GM19328 (cell line): ENCODE data around the gene GNL2.

ENCODE experiments used
- ATAC-seq: cut with Tn5 transposase; IDR thresholded peaks from one replicate; pipeline ENCODE4 v1.9.1; 2021; ENCODE audit warnings: mild to moderate bottlenecking, moderate library complexity; ENCODE audit not compliant: unreplicated experiment

Gene GNL2

DNA sequence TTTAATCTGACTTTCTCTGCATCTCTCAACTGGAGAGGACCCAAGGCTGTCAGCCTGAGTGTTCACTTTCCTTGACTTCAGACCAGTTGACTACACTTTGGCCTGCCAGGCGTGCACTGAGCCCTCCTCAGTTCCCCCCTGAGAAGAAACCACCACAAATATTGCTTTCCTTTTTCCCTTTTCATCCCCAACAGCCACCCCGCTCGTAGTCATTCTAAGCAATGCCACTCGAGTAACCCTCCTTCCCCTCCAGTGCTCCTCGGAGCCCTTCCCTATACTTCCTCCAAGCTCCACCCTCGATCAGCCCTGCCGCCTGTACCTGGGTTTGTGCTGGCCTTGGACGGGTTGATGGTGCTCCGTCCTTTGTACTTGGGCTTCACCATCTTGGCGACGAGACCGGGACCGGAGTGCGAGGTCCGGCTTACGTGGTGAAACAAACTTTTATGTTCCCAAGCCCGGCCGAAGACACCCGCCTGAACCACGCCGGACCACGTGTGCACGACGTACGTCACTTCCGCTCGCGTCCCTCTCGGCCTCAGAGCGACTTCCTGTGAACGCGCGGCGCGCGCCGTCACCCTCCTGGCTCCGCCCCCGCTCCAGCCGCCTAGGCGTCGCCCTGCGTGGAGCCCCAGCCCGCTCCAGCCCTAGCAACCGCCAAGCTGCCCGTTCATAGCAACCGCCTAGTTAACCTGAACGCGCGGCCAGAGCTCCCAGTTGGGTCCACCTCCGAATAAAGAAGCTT lies at the start of gene GNL2:
TSS of gene GNL2 (minus strand) at position 498 of the 742 bp plus-strand sequence. CDS start at position 383, 115 bp downstream.
- peak; percentile 96 for ATAC-seq

DNA sequence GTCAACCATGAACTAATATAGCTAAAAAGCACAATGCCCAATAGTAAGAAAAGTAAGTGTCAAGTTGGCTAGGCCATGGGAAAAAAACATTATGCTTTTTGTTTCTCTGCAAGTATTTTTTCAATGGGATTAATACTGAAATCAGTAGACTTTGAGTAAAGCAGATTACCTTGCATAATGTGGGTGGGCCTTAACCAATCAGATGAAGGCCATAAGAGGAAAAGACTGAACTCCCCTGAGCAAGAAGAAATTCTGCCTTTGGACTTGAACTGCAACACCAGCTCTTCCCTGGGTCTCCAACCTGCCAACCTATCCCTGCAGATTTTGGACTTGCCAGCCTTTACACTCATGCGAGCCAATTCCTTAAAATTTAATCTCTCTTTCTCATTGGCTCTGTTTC lies 45.3 kb upstream of the GNL2 start:
- ATAC-seq, result no peak

DNA sequence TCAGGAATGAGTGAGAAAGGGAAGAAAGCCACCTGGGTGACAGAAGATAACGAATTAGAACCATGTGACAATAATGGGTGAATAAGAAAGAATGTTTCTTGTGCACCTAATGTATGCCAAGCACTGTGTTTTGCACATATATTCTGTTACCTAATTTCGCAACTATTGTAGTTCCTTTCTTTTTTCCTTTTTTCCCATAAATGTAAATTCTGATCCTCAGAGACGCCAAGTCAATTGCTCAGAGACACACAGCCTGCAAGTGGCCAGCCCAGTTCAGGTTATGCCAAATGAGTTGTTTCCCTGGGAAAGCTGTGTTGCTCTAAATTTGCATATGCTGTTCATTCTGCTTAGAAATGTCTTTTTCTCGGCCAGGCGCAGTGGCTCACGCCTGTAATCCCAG lies 40.7 kb upstream of the GNL2 start:
- ATAC-seq, result no peak

DNA sequence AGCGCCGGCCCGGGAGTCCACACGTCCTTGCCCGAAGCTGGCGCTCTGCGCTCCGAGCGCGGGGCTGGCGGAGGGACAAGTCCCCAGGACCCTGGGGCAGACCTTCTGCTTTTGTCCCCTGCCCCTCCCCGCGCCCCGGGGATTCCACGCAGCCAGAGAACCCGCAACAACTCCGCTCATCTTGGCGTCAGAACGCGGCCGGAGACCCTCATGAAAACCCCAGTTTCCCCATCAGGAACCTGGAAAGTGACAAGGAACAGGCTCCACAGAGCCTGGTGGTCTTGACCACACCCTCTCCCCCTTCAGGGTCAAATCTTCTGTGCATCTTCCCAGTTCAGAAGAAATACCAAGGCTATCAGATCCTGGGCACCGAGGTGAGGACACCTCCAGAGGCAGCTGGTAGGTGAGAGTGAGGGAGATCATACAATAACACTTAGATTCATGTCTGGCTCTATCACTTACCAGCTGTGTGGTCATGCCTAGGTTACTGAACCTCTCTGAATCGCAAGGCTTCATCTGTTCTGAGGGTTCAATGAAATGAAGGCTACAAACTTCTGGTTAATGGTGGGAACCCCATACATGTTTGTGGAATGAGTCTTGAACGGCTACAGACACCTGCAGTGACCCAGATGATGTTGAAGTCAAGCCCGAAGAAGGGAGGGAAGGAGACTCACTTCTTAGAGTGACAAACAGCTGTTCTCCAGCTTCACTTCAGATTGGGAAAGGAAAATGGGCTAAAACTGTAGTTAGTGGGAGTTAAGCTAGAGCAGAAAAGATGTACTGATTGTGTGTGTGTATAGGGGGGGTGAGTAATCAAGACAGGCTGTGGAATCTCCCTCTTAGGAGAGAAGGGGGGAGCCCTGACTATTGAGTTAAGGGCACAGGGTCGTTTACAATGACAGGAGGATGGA lies 39.5 kb upstream of the GNL2 start:
- ATAC-seq, result no peak

DNA sequence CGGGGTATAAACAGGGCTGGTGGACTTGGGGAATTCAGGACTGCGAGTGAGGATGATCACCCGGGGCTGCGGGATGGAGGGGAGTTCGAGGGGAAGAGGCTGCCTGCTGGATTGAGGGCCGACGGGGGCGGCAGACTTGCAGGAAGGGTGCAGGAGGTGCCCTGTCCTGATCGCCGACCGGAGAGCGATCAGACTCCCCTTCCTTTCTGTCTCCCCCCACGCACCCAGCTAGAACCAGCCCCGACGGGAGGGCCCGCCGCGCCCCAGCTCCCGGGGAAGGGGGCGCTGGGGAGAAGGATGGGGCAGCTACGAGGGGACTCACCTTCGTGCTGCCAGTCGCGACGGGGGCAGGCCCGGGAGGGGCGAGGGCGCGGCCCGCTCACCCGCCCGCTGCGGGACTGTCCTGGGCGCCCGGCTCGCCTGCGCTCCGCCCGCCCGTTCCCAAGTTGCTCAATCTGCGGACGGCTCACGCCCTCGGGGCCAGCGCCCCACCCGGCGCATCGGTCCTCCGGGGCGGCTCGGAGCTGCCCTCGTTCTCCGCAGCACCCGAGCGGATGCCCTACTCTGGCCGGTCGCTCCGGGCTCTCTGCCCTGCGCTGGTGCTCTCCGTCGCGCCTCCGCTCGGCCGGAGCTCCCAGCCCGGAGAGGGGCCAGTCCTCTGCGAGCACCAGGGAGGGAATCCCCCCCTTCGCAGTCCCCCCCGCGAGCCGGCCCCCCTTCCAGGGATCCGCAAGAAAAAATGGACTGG lies 38.7 kb upstream of the GNL2 start, which contains the start of gene RSPO1:
TSS of gene RSPO1 (minus strand) at position 649 of the 748 bp plus-strand sequence. CDS start 5,231 bp downstream, outside the sequence.
- ATAC-seq, result no peak

DNA sequence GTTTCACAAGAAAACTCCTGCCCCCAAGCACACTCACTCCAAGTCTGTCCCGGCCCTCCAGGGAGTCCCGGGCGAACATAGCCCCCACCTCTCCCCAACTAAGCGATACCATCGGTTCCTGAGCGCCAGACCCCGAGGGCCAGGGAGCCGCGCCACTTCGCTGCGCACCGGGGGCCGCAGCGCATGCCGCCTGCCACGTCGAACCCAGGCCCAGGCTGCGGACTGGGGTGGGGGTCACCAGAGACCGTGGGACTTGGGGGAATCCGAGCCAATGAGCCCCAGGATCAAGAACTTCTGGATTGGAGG lies 38.2 kb upstream of the GNL2 start:
- ATAC-seq, result no peak

DNA sequence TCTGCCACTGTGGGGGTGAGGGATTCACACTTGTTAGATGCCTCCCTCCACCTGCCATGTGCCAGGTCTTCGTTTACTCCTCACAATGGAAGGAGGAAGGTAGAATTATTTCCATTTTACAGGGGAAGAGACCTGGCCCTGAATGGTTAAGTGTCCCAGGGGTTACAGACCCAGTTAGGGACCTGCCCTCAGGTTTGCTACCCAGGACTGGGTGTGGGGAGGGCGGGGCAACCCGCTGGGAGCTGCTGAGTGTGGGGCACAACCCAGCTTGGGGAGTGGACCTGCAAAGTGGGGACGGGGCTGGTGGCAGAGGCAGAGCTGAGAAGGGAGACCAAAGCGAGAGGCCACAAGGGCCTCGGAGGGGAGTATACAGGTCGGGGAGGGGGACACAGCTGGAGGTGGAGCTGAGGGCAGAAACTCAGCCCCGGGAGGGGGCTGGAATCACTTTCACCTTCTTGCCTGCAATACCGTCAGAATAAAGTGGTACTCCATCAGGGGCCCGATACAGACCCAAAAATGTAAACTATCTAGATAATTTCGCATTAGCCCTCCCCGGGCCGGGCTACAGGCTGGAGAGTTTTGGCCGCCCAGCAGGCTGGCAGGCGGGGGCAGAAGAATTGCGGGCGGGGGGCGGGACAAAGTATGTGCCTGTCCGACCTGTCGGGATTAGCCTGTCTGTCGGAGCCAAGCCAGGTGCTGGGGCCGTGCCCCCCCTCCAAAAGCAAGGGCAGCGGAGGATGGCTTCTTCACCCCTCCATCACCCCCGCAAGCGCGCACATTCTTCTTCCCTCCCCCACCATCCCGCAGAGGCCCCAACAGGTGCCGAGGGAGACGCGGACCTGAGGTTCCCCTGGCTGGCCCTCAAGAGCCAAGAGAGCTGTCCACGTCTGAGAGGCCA lies 37.6 kb upstream of the GNL2 start:
- ATAC-seq, result no peak

DNA sequence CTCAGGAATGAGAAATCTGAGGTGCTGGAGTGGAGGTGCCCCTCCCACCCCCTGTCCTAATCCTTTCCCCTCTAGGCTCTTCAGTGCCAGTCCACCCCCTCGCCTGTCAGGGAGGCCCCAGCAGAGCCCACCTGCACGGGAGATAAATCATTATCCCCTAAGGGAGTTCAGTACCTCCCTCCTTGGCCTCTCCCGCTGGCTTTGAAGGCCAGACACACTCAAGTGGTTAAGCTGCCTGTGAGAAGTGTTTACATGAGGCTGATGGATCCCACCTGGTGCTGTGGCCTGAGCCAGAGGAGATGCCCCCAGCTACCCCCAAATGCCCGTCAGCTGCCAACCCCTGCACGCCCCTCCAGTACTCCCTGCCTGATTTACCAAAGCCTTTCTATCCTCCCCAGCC lies 35.3 kb upstream of the GNL2 start:
- no peak for ATAC-seq

DNA sequence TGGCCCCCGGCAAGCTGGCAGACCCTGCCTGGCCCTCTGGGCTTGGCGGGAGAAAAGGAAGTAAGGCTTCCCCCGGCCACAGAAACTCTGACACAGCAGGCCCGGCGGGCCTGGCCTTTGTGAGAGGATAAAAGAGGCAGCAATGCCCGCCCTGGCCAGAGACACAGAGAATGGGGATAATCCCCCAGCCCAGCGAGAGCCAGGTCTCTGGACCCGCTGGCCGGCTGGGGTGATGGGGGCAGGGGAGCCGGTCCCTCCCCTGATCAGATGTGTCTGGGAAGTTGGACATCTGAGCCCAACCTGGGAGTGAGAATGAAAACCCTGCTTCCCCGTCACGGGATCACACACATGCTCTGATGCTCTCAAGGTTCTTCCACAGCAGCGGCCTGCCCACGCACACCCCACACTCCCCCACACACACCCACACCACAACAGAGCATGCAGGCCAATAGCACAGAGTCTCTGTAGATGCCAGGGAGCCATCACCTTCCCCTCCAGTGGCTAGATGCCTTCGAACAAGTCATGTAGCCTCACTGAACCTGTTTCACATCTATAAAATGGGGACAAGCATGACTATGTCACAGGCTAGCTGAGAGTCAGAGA lies 34.8 kb upstream of the GNL2 start:
- no peak for ATAC-seq

DNA sequence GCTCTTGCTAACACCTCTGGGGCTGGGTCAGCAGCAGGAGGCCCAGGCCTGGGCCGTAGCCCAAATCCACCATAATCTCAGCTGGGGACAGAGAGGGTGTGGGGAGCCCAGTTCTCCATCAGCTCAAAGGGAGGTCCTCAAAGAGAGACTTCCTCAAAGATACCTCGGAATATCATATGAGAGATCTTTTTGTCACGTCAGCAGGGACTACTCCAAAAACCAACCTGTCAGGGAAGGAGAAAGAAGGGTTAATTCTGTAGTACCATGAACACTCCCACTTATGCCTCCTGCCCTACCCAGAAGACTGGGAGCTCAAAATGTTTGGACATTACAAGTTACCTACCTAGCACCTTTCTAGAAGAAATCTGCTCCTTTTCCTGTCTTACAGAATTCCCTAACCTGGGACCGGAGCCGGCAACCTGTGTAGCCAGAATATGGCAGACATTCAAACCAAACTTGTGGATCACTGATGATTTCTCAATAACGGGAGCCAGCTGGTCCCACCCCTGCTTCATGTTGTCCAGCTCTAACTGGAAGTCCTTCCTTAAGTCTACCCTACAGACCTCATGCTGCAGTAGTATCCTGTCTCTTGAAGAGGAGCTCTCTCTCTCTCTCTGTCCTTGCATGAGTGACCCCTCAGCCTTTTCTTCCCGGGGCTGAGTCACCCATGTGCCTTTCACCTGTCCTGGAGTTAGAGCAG lies 34.1 kb upstream of the GNL2 start:
- ATAC-seq, result no peak

DNA sequence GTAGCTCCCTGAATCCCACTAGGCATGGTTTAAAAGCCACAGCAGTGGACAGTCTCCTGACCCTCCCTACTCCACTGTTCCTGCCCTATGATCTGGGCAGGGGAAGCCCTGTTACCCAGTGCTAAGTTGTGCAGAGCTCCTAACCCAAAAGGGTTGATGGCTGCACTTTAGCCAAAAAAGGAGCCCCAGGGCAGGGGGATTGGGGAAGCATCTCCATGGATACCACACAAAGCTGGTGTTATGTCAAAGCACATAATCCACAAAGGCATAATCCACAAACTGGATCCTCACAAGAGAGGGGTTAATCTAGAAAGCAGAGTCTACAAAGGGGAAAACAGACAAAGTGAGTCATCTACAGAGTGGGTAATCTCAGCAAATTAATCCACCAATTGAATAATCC lies 33.3 kb upstream of the GNL2 start:
- ATAC-seq, result no peak

DNA sequence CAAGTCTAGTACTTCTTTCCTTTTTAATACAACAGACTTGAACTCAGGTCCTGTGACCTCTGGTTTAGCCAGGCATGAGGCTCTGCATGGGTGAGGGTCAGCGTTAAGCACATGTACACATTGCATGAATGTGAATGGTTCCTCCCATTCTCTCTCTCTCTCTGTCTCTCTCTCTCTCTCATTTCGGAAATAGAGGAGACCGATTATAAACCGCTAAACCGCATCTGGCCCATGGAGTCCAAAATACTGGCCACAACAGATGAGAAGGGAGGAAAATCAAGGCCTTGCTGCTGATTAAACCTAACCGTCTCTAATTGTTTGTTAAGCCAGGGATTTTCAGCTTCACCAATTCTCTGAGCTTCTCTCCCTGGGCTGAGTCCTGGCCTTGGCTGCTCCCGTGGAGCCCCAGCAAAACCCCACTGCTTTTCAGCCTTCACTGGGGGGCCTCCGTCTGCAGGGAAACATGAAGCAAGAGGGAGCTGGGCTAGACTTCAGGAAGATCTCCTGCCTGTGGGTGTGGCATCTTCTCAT lies 32.4 kb upstream of the GNL2 start:
- ATAC-seq, result no peak

DNA sequence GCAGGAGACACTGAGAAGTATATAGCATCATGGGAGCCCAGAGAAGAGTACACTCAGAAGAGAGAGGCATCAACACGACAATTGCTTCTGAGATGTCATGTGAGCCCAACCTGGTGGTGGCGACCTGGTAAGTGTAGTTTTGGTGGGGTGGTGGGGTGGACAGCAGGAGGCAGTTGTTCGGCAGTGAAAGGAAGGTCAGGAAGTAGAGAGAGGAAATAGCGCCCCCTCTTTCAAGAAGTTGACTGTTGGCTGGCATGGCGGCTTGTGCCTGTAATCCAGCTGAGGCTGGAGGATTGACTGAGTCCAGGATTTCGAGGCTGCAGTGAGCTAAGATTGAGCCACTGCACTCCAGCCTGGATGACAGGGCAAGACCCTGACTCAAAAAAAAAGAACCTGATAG lies 26.4 kb upstream of the GNL2 start:
- ATAC-seq, result no peak

DNA sequence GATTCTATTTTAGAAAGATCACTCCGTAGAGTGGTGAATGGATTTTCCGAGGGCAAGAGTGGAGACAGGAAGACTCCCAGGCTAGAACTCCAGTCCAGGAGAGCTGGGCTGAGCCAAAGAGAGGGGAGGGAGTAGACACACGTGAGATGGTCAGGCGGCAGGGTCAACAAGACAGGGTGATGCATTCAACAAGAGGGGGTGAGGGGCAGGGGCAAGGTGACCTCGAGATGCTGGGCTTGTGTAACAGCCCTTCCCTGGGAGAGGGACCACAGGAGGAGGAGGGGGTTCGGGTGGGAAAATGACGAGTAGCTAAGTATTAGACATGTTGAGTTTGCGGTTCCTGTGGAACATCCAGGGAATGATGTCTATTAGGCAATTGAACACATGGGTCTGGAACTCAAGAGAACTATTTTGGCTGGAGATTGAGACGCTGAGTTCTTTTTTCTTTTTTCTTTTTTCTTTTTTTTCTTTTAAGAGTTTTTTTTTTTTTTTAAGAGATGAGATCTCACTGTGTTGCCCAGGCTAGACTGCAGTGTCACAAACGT lies 25.7 kb upstream of the GNL2 start:
- ATAC-seq, result no peak

DNA sequence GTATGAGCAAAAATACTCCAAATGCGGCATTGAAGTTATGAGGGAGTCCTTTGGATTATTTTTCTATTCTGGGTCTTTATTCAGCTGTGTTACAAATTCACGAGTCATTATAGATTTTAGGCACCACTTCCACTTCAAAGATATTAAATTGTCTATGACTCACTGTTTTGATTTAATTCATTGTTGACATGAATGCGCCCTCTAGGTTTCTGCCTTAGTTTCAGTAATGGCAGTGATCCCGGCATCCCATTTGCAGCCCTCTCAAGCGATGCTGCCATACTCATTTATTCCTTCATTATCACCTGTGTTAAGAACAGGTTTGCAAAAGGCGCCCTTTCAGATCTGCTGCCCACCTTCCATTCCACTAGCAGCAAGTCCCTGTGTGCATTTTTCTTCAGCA lies 25.0 kb upstream of the GNL2 start:
- ATAC-seq, result no peak

DNA sequence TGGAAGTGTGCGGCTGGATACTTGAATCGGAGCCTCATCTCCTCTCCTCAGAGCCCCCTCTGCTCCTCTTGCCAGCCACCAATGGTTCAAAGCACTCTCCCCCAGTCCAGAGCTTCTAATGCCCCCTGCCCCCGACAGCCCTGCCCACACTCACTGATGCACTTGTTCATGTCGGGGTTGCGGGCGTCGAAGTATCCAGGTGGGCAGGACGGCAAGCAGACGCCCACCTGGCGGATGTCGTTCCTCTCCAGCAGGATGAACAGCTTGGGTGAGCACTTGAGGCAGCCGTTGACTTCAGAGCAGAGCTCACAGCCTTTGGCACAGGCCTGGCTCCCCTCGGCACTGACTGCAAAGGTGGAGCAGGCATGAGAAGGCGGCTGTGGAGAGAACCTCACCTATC lies 20.6 kb upstream of the GNL2 start:
- ATAC-seq, result no peak

DNA sequence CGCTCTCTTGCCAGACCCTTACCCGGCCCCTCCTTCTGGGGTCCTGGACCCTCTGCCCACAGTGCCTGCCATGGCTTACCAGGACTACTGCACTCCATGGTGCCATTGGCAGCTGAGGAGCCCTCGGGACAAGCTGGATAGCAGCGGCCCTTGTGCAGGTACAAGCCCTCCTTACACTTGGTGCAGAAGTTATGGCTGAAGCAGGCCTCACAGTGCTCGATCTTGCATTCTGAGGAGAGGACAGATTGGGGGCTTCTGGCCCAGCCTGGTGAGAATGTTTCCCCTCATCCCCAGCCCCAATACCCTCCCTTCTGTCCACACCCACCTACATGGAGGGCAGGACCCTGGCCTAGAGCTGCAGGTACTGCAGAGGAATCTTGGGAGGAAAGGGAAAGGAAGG lies 18.4 kb upstream of the GNL2 start:
- no peak for ATAC-seq

DNA sequence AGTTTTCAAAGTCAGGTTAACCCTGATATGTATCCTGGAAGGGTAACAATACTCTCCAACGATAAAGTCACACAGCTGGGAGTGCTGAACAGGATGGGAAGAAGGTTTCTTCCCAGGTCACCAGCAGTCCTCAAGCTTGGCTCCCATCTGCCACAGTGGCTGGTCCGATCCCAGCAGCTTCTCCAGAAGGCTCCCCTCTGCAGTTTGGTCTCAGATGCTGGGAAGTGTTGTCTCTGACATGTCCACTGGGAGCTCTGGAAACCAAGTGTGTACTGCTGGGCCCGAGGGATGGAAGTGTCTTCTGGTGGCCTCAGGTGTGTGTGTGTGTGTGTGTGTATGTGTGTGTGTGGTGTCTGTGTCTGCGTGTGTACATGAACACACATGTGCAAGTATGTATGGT lies 16.4 kb upstream of the GNL2 start:
- ATAC-seq, result no peak

DNA sequence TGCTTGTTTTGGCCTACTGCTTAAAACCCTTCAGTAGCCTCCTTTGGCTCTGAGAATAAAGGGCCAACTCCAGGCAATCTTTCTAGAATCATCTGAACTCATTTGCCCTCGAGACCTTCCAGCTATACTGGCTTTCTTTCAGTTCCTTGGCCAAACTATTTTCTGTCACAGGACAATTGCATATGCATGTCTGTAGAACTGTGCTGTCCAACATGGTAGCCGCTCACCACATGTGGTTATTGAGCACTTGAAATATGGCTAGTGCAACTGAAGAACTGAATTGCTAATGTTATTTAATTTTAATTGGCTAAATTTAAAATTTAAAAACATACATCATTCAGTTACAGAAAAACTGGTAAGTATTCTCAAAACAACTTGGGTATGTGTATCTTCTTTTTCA lies 14.3 kb upstream of the GNL2 start:
- no peak for ATAC-seq
